IMR-90 (cell line): ENCODE results near the gene SPEG. TPM values are rescaled to one million over a fixed set of nuclear protein-coding genes. Genes with fewer than 3 reads are reported as not detected.

Experiments used
- ATAC-seq: fragments of 200-7000 bp; cut with Tn5 transposase; 2 replicates; pipeline ENCODE4 v1.9.1; 2020; ENCODE audit warnings: low read depth, mild to moderate bottlenecking, moderate library complexity
- BruUV-seq: library from RNA; stranded (reverse); fragments of 400-500 nt; replicated peaks from 2 replicates; lab custom pipeline; 2021; lab: Mats Ljungman, UMichigan
- CTCF ChIA-PET: fragments of 300-600 bp; formaldehyde crosslinking; extraction: SDS; loops from one replicate; lab custom pipeline; 2021; ENCODE audit warnings: antibody characterized with exemption; lab: Yijun Ruan, JAX
- POLR2A ChIA-PET: fragments of 300-600 bp; sonication (Branson Sonifier 250); formaldehyde crosslinking; loops from one replicate; lab custom pipeline; 2022; ENCODE audit warnings: antibody characterized with exemption; ENCODE audit not compliant: unreplicated experiment; lab: Charles Lee
- DNase-seq: peaks from one replicate; pipeline ENCODE4 v3.0.0; 2013
- H2AFZ ChIP-seq: replicated peaks from 2 replicates; pipeline ENCODE3; 2013; ENCODE audit warnings: low read length, mild to moderate bottlenecking; ENCODE audit not compliant: poor library complexity
- H2AK5ac ChIP-seq: 2 replicates; pipeline ENCODE4 v1.6.1; 2013; ENCODE audit warnings: low read depth, low read length, inconsistent platforms
- H2AK9ac ChIP-seq: replicated peaks from 2 replicates; pipeline ENCODE3; 2013; ENCODE audit warnings: mild to moderate bottlenecking, low read depth, low read length, moderate library complexity; ENCODE audit not compliant: poor library complexity
- H2BK120ac ChIP-seq: 2 replicates; pipeline ENCODE4 v1.6.1; 2013; ENCODE audit warnings: low read depth, low read length, inconsistent platforms
- H2BK15ac ChIP-seq: 3 replicates; pipeline ENCODE4 v1.6.1; 2013; ENCODE audit warnings: low read depth, low read length, inconsistent platforms
- H2BK20ac ChIP-seq: 2 replicates; pipeline ENCODE4 v1.6.1; 2013; ENCODE audit warnings: low read depth, mild to moderate bottlenecking, inconsistent platforms, low read length, moderate library complexity
- H2BK5ac ChIP-seq: 2 replicates; pipeline ENCODE4 v1.6.1; 2013; ENCODE audit warnings: mild to moderate bottlenecking, low read depth, low read length, inconsistent platforms; ENCODE audit not compliant: poor library complexity, severe bottlenecking
- H3K14ac ChIP-seq: replicated peaks from 2 replicates; pipeline ENCODE4 v1.6.1; 2013; ENCODE audit warnings: low read depth, low read length, inconsistent platforms
- H3K18ac ChIP-seq: 2 replicates; pipeline ENCODE4 v1.6.1; 2013; ENCODE audit warnings: low read depth, low read length, control low read depth
- H3K23ac ChIP-seq: 2 replicates; pipeline ENCODE4 v1.6.1; 2013; ENCODE audit warnings: low read depth, low read length, inconsistent platforms
- H3K27ac ChIP-seq: 2 replicates; pipeline ENCODE4 v1.5.1; 2013; ENCODE audit warnings: mild to moderate bottlenecking, control low read depth, low read length; ENCODE audit not compliant: insufficient read depth
- H3K27me3 ChIP-seq: 2 replicates; pipeline ENCODE4 v1.6.1; 2013; ENCODE audit warnings: low read length; ENCODE audit not compliant: control insufficient read depth, insufficient read depth
- H3K36me3 ChIP-seq: 2 replicates; pipeline ENCODE4 v1.6.1; 2013; ENCODE audit warnings: low read length, mixed read lengths; ENCODE audit not compliant: control insufficient read depth, insufficient read depth
- H3K4ac ChIP-seq: 2 replicates; pipeline ENCODE4 v1.6.1; 2013; ENCODE audit warnings: low read depth, low read length, inconsistent platforms
- H3K4me1 ChIP-seq: 2 replicates; pipeline ENCODE4 v1.6.1; 2013; ENCODE audit warnings: low read length, mixed read lengths; ENCODE audit not compliant: control insufficient read depth, insufficient read depth
- H3K4me2 ChIP-seq: 2 replicates; pipeline ENCODE4 v1.6.1; 2013; ENCODE audit warnings: low read depth, mild to moderate bottlenecking, control low read depth, low read length, moderate library complexity
- H3K4me3 ChIP-seq: 2 replicates; pipeline ENCODE4 v1.5.1; 2013; ENCODE audit warnings: low read depth, mild to moderate bottlenecking, control low read depth, low read length, moderate library complexity; ENCODE audit not compliant: insufficient read depth
- H3K56ac ChIP-seq: 2 replicates; pipeline ENCODE4 v1.6.1; 2013; ENCODE audit warnings: low read length, inconsistent platforms; ENCODE audit not compliant: insufficient read depth; ENCODE audit errors: extremely low read depth
- H3K79me1 ChIP-seq, 2 experiments: 2 replicates each; pipeline ENCODE4 v1.6.1; 2013; ENCODE audit warnings: low read length in 2 of 2, inconsistent platforms in 1 of 2, low read depth in 1 of 2
- H3K9ac ChIP-seq: 2 replicates; pipeline ENCODE4 v1.6.1; 2013; ENCODE audit warnings: low read depth, low read length, control low read depth
- H3K9me1 ChIP-seq: 2 replicates; pipeline ENCODE4 v1.6.1; 2013; ENCODE audit warnings: low read length, inconsistent platforms; ENCODE audit not compliant: insufficient read depth
- H3K9me3 ChIP-seq: 2 replicates; pipeline ENCODE4 v1.6.1; 2013; ENCODE audit warnings: low read length; ENCODE audit not compliant: control insufficient read depth, insufficient read depth
- H4K20me1 ChIP-seq: 2 replicates; pipeline ENCODE4 v1.6.1; 2013; ENCODE audit warnings: low read length, inconsistent platforms; ENCODE audit not compliant: insufficient read depth
- H4K5ac ChIP-seq: 2 replicates; pipeline ENCODE4 v1.6.1; 2013; ENCODE audit warnings: mild to moderate bottlenecking, low read depth, low read length, control low read depth
- H4K8ac ChIP-seq, 2 experiments: 2 replicates each; pipeline ENCODE4 v1.6.1; 2013; ENCODE audit warnings: low read depth in 2 of 2, low read length in 2 of 2, control low read depth in 1 of 2, inconsistent platforms in 1 of 2
- H4K91ac ChIP-seq: 2 replicates; pipeline ENCODE4 v1.6.1; 2013; ENCODE audit warnings: low read depth, low read length, inconsistent platforms; ENCODE audit not compliant: insufficient read depth
- BHLHE40 ChIP-seq: fragments of 150-350 bp; IDR thresholded peaks from 2 replicates; pipeline ENCODE4 v1.6.1; 2016; ENCODE audit warnings: mild to moderate bottlenecking, low read depth, low read length
- CEBPB ChIP-seq: IDR thresholded peaks from 2 replicates; pipeline ENCODE4 v1.6.1; 2012; ENCODE audit warnings: low read depth, low read length, improper control_type of control experiment
- CTCF ChIP-seq: conservative IDR thresholded peaks from 2 replicates; pipeline ENCODE4 v1.5.1; 2012; ENCODE audit warnings: mild to moderate bottlenecking, low read depth, low read length, improper control_type of control experiment
- MAFK ChIP-seq: IDR thresholded peaks from 2 replicates; pipeline ENCODE4 v1.6.1; 2012; ENCODE audit warnings: low read depth, low read length, improper control_type of control experiment
- NFE2L2 ChIP-seq: fragments of 150-350 bp; IDR thresholded peaks from 2 replicates; pipeline ENCODE4 v1.6.1; 2016; ENCODE audit warnings: low read depth, mild to moderate bottlenecking, low read length
- RAD21 ChIP-seq: IDR thresholded peaks from 2 replicates; pipeline ENCODE4 v1.6.1; 2012; ENCODE audit warnings: low read length, improper control_type of control experiment
- RCOR1 ChIP-seq: IDR thresholded peaks from 2 replicates; pipeline ENCODE4 v1.6.1; 2012; ENCODE audit warnings: mild to moderate bottlenecking, low read length, improper control_type of control experiment; ENCODE audit not compliant: insufficient replicate concordance
- RFX5 ChIP-seq: IDR thresholded peaks from 2 replicates; pipeline ENCODE4 v1.8.0; 2012; ENCODE audit warnings: low read depth, mild to moderate bottlenecking, low read length, moderate library complexity
- WGBS, 2 experiments: methylation state at CpG; one replicate each; pipeline versions ENCODE4 v1.1.5 to v1.1.7; 2013; ENCODE audit warnings: missing lambda C conversion rate in 2 of 2; ENCODE audit not compliant: insufficient read length in 1 of 2; ENCODE audit errors: extremely low coverage in 2 of 2; 5-methylcytosine and 5-hydroxymethylcytosine counted together
- dilution Hi-C: fragments of 300-500 bp; cut with HindIII; formaldehyde crosslinking; loops from one replicate; pipeline ENCODE4 v1.14.3; 2018; ENCODE audit warnings: low sequenced_read_pairs; ENCODE audit not compliant: unreplicated experiment
- in situ Hi-C: fragments of 300-500 bp; cut with MboI; formaldehyde crosslinking; loops from 3 replicates; pipeline ENCODE4 v1.14.3; 2019; ENCODE audit warnings: low sequenced_read_pairs, inconsistent platforms, mixed read lengths
- intact Hi-C: fragments of 100-400 bp; cut with micrococcal nuclease; formaldehyde crosslinking; loops from 2 replicates; pipeline ENCODE4 v1.10.0; 2022
- polyA plus RNA-seq, 3 experiments: library from polyadenylated mRNA; depleted of rRNA; stranded (reverse); fragments of >200 nt; gene quantifications; 2 replicates each; pipeline ENCODE4 v1.2.3, GENCODE V29; 2012; ENCODE audit warnings: low replicate concordance in 1 of 3
- total RNA-seq: library from RNA; depleted of rRNA; stranded (reverse); fragments of >200 nt; gene quantifications from 2 replicates; pipeline ENCODE4 v1.2.3, GENCODE V29; 2012
- TF ChIP-seq, protein P1 (sequence below): fragments of 150-350 bp; IDR thresholded peaks from 2 replicates; pipeline ENCODE4 v1.6.1; 2017; ENCODE audit warnings: mild to moderate bottlenecking, antibody characterized with exemption, low read length, low read depth

The SPEG gene
- total and polyA plus RNA-seq, 2 of the 4 experiments (the other 2 are of a cell fraction), result 6.8 to 81.6 TPM

GRCh38 chr2:219547621-219548020, 113.0 kb downstream of the SPEG start:
- Histone ChIP-seq H3K27me3 (no peaks in the 10 kb centered on the region), H3K9me3 (no peaks in the 10 kb centered on the region), H4K91ac (no peak overlapping the region), H2AK5ac (no peak overlapping the region), H3K9me1 (no peaks in the 10 kb centered on the region; the same call in 1 of the 2 replicates), H4K5ac (no peak overlapping the region), H2BK20ac (no peak overlapping the region), H3K4ac (no peak overlapping the region), H3K79me1 (peaks cover under 1 to 2% of the 10 kb centered on the region in 2 experiments; a peak in 3 of 4 replicates), H3K4me3 (no peak overlapping the region), H3K14ac (no peak overlapping the region), H4K8ac (no peak overlapping the region), H3K9ac (no peak overlapping the region), H2AK9ac (no peak overlapping the region), H3K27ac (no peak overlapping the region), H3K56ac (no peak overlapping the region), H4K20me1 (peaks cover 3% of the 10 kb centered on the region; the same call in 1 of the 2 replicates), H3K18ac (no peak overlapping the region), H3K4me1 (peaks cover 5% of the 10 kb centered on the region; the same call in 1 of the 2 replicates), H2BK15ac (no peak overlapping the region), H3K23ac (no peak overlapping the region), H2BK120ac (no peak overlapping the region), H3K36me3 (no peaks in the 10 kb centered on the region), H2BK5ac (no peak overlapping the region), H2AFZ (no peak overlapping the region), H3K4me2 (no peak overlapping the region)
- BruUV-seq, result no TSS peak
- DNase-seq (no peak), ATAC-seq (no peak)
- ChIA-PET CTCF (interaction anchor here (2.7 kb wide), 1 partner anchor 13 kb away, joined by 10 read pairs; no protein-coding TSS in a partner anchor), POLR2A (no interaction called here)
- dilution Hi-C loops (no loop called here), in situ Hi-C loops (no loop called here), intact Hi-C loops (no loop called here)
- 95% methylated on average over 15 of the region's 26 CpGs; no CpG with 5 or more reads in 1 of the 2 experiments for WGBS, 2 experiments
- TF ChIP-seq CTCF (no peak), RAD21 (no peak), BHLHE40 (no peak), MAFK (no peak), CEBPB (no peak), NFE2L2 (no peak), RFX5 (no peak), RCOR1 (no peak)
- TF ChIP-seq, protein P1, sequence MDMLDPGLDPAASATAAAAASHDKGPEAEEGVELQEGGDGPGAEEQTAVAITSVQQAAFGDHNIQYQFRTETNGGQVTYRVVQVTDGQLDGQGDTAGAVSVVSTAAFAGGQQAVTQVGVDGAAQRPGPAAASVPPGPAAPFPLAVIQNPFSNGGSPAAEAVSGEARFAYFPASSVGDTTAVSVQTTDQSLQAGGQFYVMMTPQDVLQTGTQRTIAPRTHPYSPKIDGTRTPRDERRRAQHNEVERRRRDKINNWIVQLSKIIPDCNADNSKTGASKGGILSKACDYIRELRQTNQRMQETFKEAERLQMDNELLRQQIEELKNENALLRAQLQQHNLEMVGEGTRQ, result no peak
